Spleen (tissue), 11 donors: Measurements from ENCODE around the gene FGD4. TPM values are rescaled to one million over a fixed set of nuclear protein-coding genes. Genes with fewer than 3 reads are reported as not detected.

ENCODE experiments used
- DNase-seq: peaks from one replicate; pipeline ENCODE4 v3.0.0-alpha.2; 2020
- H3K27ac ChIP-seq, 8 donors: fragments of 200-600 bp; sonication (generic) in 7 of 8; 1 replicate in 4 of 8; 2 replicates in 4 of 8; pipeline versions ENCODE4 v1.5.0 to v1.8.0; 2016 to 2021; ENCODE audit warnings: inconsistent platforms in 4 of 8, mild to moderate bottlenecking in 4 of 8, moderate library complexity in 1 of 8
- H3K27me3 ChIP-seq, 7 donors: fragments of 200-600 bp; sonication (generic) in 6 of 7; replicated peaks in 1 of 7; 1 replicate in 4 of 7; 2 replicates in 3 of 7; pipeline versions ENCODE4 v1.5.0 to v1.8.0; 2016 to 2021; ENCODE audit warnings: inconsistent platforms in 3 of 7, mild to moderate bottlenecking in 1 of 7
- H3K36me3 ChIP-seq, 6 donors: fragments of 200-600 bp; sonication (generic) in 5 of 6; 1 replicate in 4 of 6; 2 replicates in 2 of 6; pipeline versions ENCODE4 v1.5.0 to v1.8.0; 2016 to 2021; ENCODE audit warnings: inconsistent platforms in 2 of 6
- H3K4me1 ChIP-seq, 6 donors: fragments of 200-600 bp; sonication (generic) in 5 of 6; 1 replicate in 3 of 6; 2 replicates in 3 of 6; pipeline versions ENCODE4 v1.5.0 to v1.8.0; 2016 to 2021; ENCODE audit warnings: inconsistent platforms in 3 of 6
- H3K4me3 ChIP-seq, 8 donors: fragments of 200-600 bp; sonication (generic) in 7 of 8; 1 replicate in 4 of 8; 2 replicates in 4 of 8; pipeline versions ENCODE4 v1.5.0 to v1.8.0; 2016 to 2021; ENCODE audit warnings: inconsistent platforms in 4 of 8, mild to moderate bottlenecking in 4 of 8, moderate library complexity in 2 of 8
- H3K9me3 ChIP-seq, 8 donors: fragments of 200-600 bp; sonication (generic) in 7 of 8; 1 replicate in 4 of 8; 2 replicates in 4 of 8; pipeline versions ENCODE4 v1.5.0 to v1.8.0; 2016 to 2021; ENCODE audit warnings: inconsistent platforms in 4 of 8
- CTCF ChIP-seq, 11 experiments: fragments of 200-600 bp in 7 of 11; fragments of 450-650 bp in 4 of 11; sonication (generic) in 4 of 11; IDR thresholded peaks in 8 of 11; conservative IDR thresholded peaks in 3 of 11; 1 replicate in 7 of 11; 2 replicates in 4 of 11; pipeline versions ENCODE4 v1.4.0 to v1.8.0; 2016 to 2021; ENCODE audit warnings: antibody characterized with exemption in 11 of 11, inconsistent platforms in 4 of 11, mild to moderate bottlenecking in 1 of 11
- POLR2A ChIP-seq, 3 donors: fragments of 450-650 bp; IDR thresholded peaks; one replicate each; pipeline ENCODE4 v1.5.1; 2017; ENCODE audit warnings: antibody characterized with exemption in 3 of 3, mild to moderate bottlenecking in 1 of 3
- POLR2AphosphoS5 ChIP-seq, 3 donors: sonication (generic); formaldehyde crosslinking; IDR thresholded peaks; one replicate each; pipeline ENCODE4 v1.5.1; 2017; ENCODE audit warnings: antibody characterized with exemption in 3 of 3
- WGBS, 5 donors: extraction: QIAGEN DNeasy Blood & Tissue Kit in 3 of 5; methylation state at CpG; one replicate each; pipeline versions ENCODE4 v1.1.5 to v1.1.7; 2013 to 2018; 5-methylcytosine and 5-hydroxymethylcytosine counted together
- intact Hi-C: fragments of 100-400 bp; cut with DNase I; formaldehyde crosslinking; loops from one replicate; pipeline ENCODE4 v1.15.0; 2023; ENCODE audit warnings: low total_unique reads
- polyA plus RNA-seq, 3 donors: library from polyadenylated mRNA; stranded (reverse); fragments of 200-250 nt; gene quantifications; one replicate each; pipeline ENCODE4 v1.2.1, GENCODE V29; 2013
- total RNA-seq, 7 donors: library from RNA; depleted of rRNA in 3 of 7; stranded (reverse); fragments of >200 nt in 3 of 7; fragmentation: NEBNext Ultra II Directional in 4 of 7; extraction: Animal tissue kit (Norgen Biotek cat#: 25700) in 4 of 7; gene quantifications; one replicate each; pipeline versions ENCODE4 v1.1.0 to v1.2.1, GENCODE V29; 2016 to 2021
- donor health status: healthy with polysubstance abuse.
- donor health status: DM: no; HTN: no; CAD: no; lungs with moderate emphysema.
- donor health status: DM: no; HTN: no; CAD: no.
- donor health status: Bipolar disorder and iron deficiency.
- donor health status: healthy.
- donor health status: DM: no; HTN: no; CAD: no.
- donor health status: DM: yes; HTN: yes; CAD: no.

The FGD4 gene
- total and polyA plus RNA-seq, 10 donors, result 1.0 to 44.4 (median 25.7) TPM

- no peak for TF ChIP-seq POLR2AphosphoS5 (IDR thresholded peaks at IDR 0.05)
- no peak for TF ChIP-seq POLR2A (IDR thresholded peaks at IDR 0.05)
- no peak for TF ChIP-seq CTCF (IDR thresholded peaks at IDR 0.05 in 8 of 11, conservative IDR thresholded peaks at IDR 0.05 in 3 of 11)
- H3K27ac ChIP-seq, result no peak overlapping the region
- 62 to 78% (median 69%) methylated on average over 5 of the region's 5 CpGs for WGBS, 5 donors
Measured at GRCh38 chr12:32451816-32452215, 52.5 kb downstream of the FGD4 start.

GRCh38 chr12:32454075-32454474, 54.7 kb downstream of the FGD4 start:
- intact Hi-C loops, result loop anchor here (5.0 kb wide), 1 partner anchor 203 kb away; no protein-coding TSS in a partner anchor
- Histone ChIP-seq H3K36me3 (no peaks in the 10 kb centered on the region), H3K27ac (peak overlapping the region in 1 of 8 donors; percentile 1), H3K27me3 (no peaks in the 10 kb centered on the region), H3K4me3 (no peak overlapping the region), H3K4me1 (peaks cover 0 to 43% (median 18%) of the 10 kb centered on the region in 6 donors), H3K9me3 (no peaks in the 10 kb centered on the region)
- TF ChIP-seq CTCF (IDR thresholded peaks at IDR 0.05 in 8 of 11, conservative IDR thresholded peaks at IDR 0.05 in 3 of 11) (no peak), POLR2A (IDR thresholded peaks at IDR 0.05) (no peak), POLR2AphosphoS5 (IDR thresholded peaks at IDR 0.05) (no peak)
- WGBS, 5 donors, result 70 to 84% (median 76%) methylated on average over 3 of the region's 3 CpGs
- no peak for DNase-seq

More at GRCh38 chr12:32451816-32452215, 52.5 kb downstream of the FGD4 start:
- H3K4me1 ChIP-seq, result peaks cover 0 to 35% (median 16%) of the 10 kb centered on the region in 6 donors
- no peaks in the 10 kb centered on the region for H3K36me3 ChIP-seq
- no peaks in the 10 kb centered on the region for H3K9me3 ChIP-seq
- intact Hi-C loops, result loop anchor here (5.0 kb wide), 1 partner anchor 205 kb away; no protein-coding TSS in a partner anchor
- no peak for DNase-seq
- peak overlapping the region in 1 of 8 donors; percentile 3 for H3K4me3 ChIP-seq
- no peaks in the 10 kb centered on the region for H3K27me3 ChIP-seq

- H3K4me1 ChIP-seq, result peaks cover 0 to 43% (median 18%) of the 10 kb centered on the region in 6 donors
- intact Hi-C loops, result loop anchor here (5.0 kb wide), 1 partner anchor 202 kb away; no protein-coding TSS in a partner anchor
- 12 to 23% (median 18%) methylated on average over 1 of the region's 1 CpG for WGBS, 5 donors
- no peaks in the 10 kb centered on the region for H3K36me3 ChIP-seq
- no peak overlapping the region for H3K4me3 ChIP-seq
- peak overlapping the region in 1 of 8 donors; percentile 1 for H3K27ac ChIP-seq
- no peaks in the 10 kb centered on the region for H3K9me3 ChIP-seq
- no peaks in the 10 kb centered on the region for H3K27me3 ChIP-seq
- DNase-seq, result no peak
- TF ChIP-seq POLR2A (IDR thresholded peaks at IDR 0.05), result no peak
- TF ChIP-seq CTCF (IDR thresholded peaks at IDR 0.05 in 8 of 11, conservative IDR thresholded peaks at IDR 0.05 in 3 of 11), result no peak
- no peak for TF ChIP-seq POLR2AphosphoS5 (IDR thresholded peaks at IDR 0.05)
Measured at GRCh38 chr12:32454866-32455265, 55.5 kb downstream of the FGD4 start.

- no peaks in the 10 kb centered on the region for H3K27me3 ChIP-seq
- no peak for TF ChIP-seq POLR2AphosphoS5 (IDR thresholded peaks at IDR 0.05)
- no peak for TF ChIP-seq POLR2A (IDR thresholded peaks at IDR 0.05)
- TF ChIP-seq CTCF (IDR thresholded peaks at IDR 0.05 in 8 of 11, conservative IDR thresholded peaks at IDR 0.05 in 3 of 11), result peak; percentile 31 to 70 (median 58)
- H3K4me3 ChIP-seq, result peak overlapping the region in 6 of 8 donors; percentile 5 to 62 (median 22)
- no peak for DNase-seq
- peak overlapping the region in 7 of 8 donors; percentile 12 to 68 (median 45) for H3K27ac ChIP-seq
- no peaks in the 10 kb centered on the region for H3K9me3 ChIP-seq
- WGBS, 5 donors, result 8 to 13% (median 13%) methylated on average over 1 of the region's 1 CpG
- intact Hi-C loops, result no loop called here
- peaks cover 0 to 43% (median 18%) of the 10 kb centered on the region in 6 donors for H3K4me1 ChIP-seq
- H3K36me3 ChIP-seq, result no peaks in the 10 kb centered on the region
Measured at GRCh38 chr12:32455607-32456071, 56.3 kb downstream of the FGD4 start.
